Thyroid gland (tissue), 4 donors: ENCODE results near the gene MRAP. TPM values are rescaled to one million over a fixed set of nuclear protein-coding genes. Genes with fewer than 3 reads are reported as not detected.

ENCODE experiments used
- DNase-seq, 2 donors: peaks; one replicate each; pipeline ENCODE4 v3.0.0-alpha.2; 2019
- H3K27ac ChIP-seq, 3 donors: fragments of 200-600 bp; sonication (generic); 1 replicate in 2 of 3; 2 replicates in 1 of 3; pipeline ENCODE4 v1.5.1; 2016 to 2019; ENCODE audit warnings: mild to moderate bottlenecking in 1 of 3, moderate library complexity in 1 of 3
- H3K27me3 ChIP-seq: fragments of 200-600 bp; sonication (generic); one replicate; pipeline ENCODE4 v1.5.1; 2019
- H3K36me3 ChIP-seq, 2 donors: fragments of 200-600 bp; sonication (generic); one replicate each; pipeline ENCODE4 v1.5.1; 2016 to 2019
- H3K4me1 ChIP-seq, 2 donors: fragments of 200-600 bp; sonication (generic); one replicate each; pipeline ENCODE4 v1.5.1; 2017 to 2019
- H3K4me3 ChIP-seq, 3 donors: fragments of 200-600 bp; sonication (generic); replicated peaks in 1 of 3; 1 replicate in 2 of 3; 2 replicates in 1 of 3; pipeline ENCODE4 v1.5.1; 2016; ENCODE audit warnings: mild to moderate bottlenecking in 1 of 3
- H3K9me3 ChIP-seq: fragments of 200-600 bp; sonication (generic); one replicate; pipeline ENCODE4 v1.5.1; 2017
- POLR2A ChIP-seq, 2 donors: fragments of 450-650 bp; IDR thresholded peaks; one replicate each; pipeline ENCODE4 v1.6.1; 2017; ENCODE audit warnings: antibody characterized with exemption in 2 of 2, mild to moderate bottlenecking in 2 of 2, moderate library complexity in 1 of 2
- WGBS, 2 donors: methylation state at CpG; one replicate each; pipeline ENCODE4 v1.1.5; 2017; 5-methylcytosine and 5-hydroxymethylcytosine counted together
- intact Hi-C: fragments of 100-400 bp; cut with DNase I; formaldehyde crosslinking; loops from one replicate; pipeline ENCODE4 v1.15.1; 2023
- total RNA-seq, 4 donors: library from RNA; depleted of rRNA; stranded (reverse); fragments of >200 nt; gene quantifications; one replicate each; pipeline ENCODE4 v1.2.3, GENCODE V29; 2016
- TF ChIP-seq, protein P1 (sequence below), 6 experiments: fragments of 200-600 bp in 3 of 6; fragments of 450-650 bp in 3 of 6; sonication (generic) in 3 of 6; IDR thresholded peaks; one replicate each; pipeline ENCODE4 v1.5.1; 2016 to 2019; ENCODE audit warnings: antibody characterized with exemption in 6 of 6, mild to moderate bottlenecking in 2 of 6, inconsistent platforms in 1 of 6, moderate library complexity in 1 of 6

The MRAP gene
- total RNA-seq, 4 donors from 2014 or later: not detected

DNA sequence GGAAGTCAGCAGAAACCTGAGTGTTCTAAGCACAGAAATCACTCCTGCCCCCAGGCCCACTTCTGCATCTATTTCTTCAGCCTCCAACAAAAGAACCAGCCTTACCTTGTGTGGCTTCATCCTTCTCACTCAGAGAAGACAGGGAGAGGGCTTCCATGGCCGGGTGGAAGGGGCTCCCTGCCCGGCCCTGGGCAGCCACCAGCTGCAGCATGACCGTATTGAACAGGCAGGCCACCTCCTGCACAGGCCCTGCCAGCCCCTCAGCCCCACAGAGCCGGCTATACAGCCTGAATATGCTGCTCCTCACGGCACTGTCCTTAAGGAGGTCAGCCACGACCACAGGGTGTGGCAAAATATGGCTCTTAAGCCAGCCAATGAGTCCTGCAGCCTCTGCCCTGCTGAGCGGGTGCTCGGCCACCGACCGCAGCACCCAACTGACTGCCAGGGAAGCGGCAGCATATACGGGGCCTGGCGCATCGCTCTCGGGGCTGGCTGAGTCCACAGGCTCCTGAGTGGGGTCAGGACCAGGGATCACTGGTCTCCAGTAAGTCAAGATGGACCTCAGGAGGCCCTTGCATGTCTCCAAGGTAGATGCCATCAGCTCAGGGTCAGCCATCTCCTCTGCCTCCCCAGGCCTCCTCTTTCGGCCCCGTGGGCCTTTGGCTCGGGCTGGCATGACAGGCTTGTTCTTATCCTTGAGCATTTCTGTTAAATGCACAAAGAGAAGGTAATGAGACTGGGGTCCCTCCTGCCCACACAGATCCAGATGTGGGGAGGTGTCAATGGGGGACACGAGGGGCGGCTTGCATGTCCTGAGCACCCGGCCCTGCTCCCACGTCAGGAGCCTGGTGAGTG is 17.9 kb downstream of the MRAP start:
- intact Hi-C loops: no loop called here
- DNase-seq: no peak

DNA sequence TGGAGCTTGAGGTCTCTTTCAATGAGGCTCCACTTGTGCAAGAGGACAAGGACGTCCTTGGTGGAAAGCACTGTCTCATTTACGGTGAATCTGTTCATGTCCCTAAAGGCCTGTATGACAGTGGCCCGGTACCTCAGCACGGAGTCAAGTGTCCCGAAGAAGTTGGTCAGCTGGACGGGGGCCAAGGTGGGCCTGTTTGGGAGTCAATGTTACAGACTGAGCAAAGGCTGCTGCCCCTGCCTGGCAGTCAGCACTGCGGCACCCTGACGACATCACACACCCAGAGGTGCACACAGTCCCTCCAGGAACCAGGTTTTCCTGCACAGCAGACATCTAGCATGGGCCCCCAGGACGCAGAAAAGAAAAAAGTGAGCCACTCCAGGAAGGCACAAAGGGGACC is 19.1 kb downstream of the MRAP start:
- peaks cover 65 to 69% of the 10 kb centered on the region in 2 donors for H3K36me3 ChIP-seq
- WGBS, 2 donors: 96 to 97% methylated on average over 5 to 8 of the region's 9 CpGs
- no peak for DNase-seq
- H3K27ac ChIP-seq: no peak overlapping the region
- H3K27me3 ChIP-seq: no peaks in the 10 kb centered on the region
- TF ChIP-seq, protein P1, sequence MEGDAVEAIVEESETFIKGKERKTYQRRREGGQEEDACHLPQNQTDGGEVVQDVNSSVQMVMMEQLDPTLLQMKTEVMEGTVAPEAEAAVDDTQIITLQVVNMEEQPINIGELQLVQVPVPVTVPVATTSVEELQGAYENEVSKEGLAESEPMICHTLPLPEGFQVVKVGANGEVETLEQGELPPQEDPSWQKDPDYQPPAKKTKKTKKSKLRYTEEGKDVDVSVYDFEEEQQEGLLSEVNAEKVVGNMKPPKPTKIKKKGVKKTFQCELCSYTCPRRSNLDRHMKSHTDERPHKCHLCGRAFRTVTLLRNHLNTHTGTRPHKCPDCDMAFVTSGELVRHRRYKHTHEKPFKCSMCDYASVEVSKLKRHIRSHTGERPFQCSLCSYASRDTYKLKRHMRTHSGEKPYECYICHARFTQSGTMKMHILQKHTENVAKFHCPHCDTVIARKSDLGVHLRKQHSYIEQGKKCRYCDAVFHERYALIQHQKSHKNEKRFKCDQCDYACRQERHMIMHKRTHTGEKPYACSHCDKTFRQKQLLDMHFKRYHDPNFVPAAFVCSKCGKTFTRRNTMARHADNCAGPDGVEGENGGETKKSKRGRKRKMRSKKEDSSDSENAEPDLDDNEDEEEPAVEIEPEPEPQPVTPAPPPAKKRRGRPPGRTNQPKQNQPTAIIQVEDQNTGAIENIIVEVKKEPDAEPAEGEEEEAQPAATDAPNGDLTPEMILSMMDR (IDR thresholded peaks at IDR 0.05): no peak
- TF ChIP-seq POLR2A (IDR thresholded peaks at IDR 0.05): no peak
- H3K4me1 ChIP-seq: peaks cover 0 to 4% of the 10 kb centered on the region in 2 donors
- intact Hi-C loops: no loop called here
- H3K9me3 ChIP-seq: no peaks in the 10 kb centered on the region
- H3K4me3 ChIP-seq: no peak overlapping the region

More for the DNA sequence above, 17.9 kb downstream of the MRAP start:
- Histone ChIP-seq H3K27me3 (no peaks in the 10 kb centered on the region), H3K4me3 (no peak overlapping the region), H3K4me1 (peaks cover 0 to 4% of the 10 kb centered on the region in 2 donors), H3K9me3 (no peaks in the 10 kb centered on the region), H3K27ac (no peak overlapping the region), H3K36me3 (peaks cover 56 to 58% of the 10 kb centered on the region in 2 donors)
- 95 to 96% methylated on average over 17 to 21 of the region's 22 CpGs for WGBS, 2 donors
- TF ChIP-seq POLR2A (IDR thresholded peaks at IDR 0.05): no peak

DNA sequence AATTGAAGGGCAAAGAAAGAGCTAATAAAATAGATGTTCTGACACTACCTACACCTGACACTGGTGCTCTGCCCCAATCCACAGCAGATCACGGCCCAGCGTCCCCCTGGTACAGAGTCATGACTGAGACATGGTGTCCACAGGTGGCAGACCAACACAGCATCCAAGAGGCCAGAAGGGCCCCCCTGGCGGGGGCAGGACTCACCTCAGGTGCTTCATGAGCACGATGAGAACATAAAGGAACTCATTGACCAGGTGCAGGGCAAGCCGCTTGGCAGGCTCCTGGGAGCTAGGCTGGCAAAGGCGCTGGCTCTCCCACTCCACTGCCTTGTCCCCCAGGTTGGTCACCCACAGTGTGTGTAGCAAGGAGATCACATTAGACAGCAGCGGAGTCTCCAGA is 20.4 kb downstream of the MRAP start:
- H3K9me3 ChIP-seq: no peaks in the 10 kb centered on the region
- no peak for DNase-seq
- H3K4me1 ChIP-seq: peaks cover 0 to 4% of the 10 kb centered on the region in 2 donors
- no peaks in the 10 kb centered on the region for H3K27me3 ChIP-seq
- no peak overlapping the region for H3K4me3 ChIP-seq
- TF ChIP-seq, protein P1 (IDR thresholded peaks at IDR 0.05): no peak
- TF ChIP-seq POLR2A (IDR thresholded peaks at IDR 0.05): no peak
- intact Hi-C loops: no loop called here
- peaks cover 78 to 80% of the 10 kb centered on the region in 2 donors for H3K36me3 ChIP-seq
- no peak overlapping the region for H3K27ac ChIP-seq
- WGBS, 2 donors: 90 to 97% methylated on average over 4 to 7 of the region's 7 CpGs

DNA sequence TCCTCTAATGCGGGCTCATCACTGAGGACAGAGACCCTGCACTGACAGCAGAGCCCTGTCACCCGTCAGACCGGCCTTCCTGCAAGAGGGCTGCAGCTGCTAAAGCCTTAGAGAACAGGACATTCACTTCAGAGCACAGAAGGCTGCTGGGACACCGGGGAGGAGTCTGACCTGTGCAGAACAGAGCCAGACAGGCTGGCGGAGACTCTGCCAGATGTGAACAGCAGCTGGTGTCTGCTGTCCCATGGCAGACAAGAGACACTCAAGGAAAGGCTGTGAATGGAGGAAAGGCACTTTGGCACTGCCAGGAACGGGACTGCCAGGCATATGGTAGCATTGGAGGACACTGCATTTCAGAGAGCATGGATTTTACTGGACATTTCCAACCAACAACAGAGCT is 21.4 kb downstream of the MRAP start:
- TF ChIP-seq POLR2A (IDR thresholded peaks at IDR 0.05): no peak
- TF ChIP-seq, protein P1 (IDR thresholded peaks at IDR 0.05): no peak
- WGBS, 2 donors: 92% methylated on average over 6 of the region's 6 CpGs
- H3K36me3 ChIP-seq: peaks cover 71 to 84% of the 10 kb centered on the region in 2 donors

DNA sequence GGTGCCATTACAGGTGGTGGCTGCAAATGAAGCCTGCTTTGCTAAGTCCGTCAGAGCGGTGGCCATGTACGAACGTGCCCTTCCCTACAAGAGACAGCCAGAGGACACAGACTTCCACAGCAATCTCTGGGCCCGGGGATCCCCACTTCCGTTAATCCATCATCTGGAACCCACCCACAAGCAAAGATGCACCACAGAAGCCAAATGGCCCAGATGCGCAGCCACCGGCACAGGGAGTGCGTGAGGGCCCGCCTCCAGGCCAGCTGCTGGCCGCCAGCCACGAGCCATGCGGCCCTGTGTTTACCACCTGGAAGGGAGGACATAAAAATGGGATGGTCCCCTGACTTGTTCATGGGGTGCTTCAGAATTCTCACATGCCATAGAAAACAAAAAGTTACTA is 22.1 kb downstream of the MRAP start:
- TF ChIP-seq POLR2A (IDR thresholded peaks at IDR 0.05): no peak
- TF ChIP-seq, protein P1 (IDR thresholded peaks at IDR 0.05): no peak
- DNase-seq: no peak
- 93 to 97% methylated on average over 13 of the region's 13 CpGs for WGBS, 2 donors
- Histone ChIP-seq H3K27ac (no peak overlapping the region), H3K4me1 (peaks cover 5 to 9% of the 10 kb centered on the region in 2 donors), H3K4me3 (no peak overlapping the region), H3K27me3 (no peaks in the 10 kb centered on the region), H3K9me3 (no peaks in the 10 kb centered on the region), H3K36me3 (peaks cover 71 to 84% of the 10 kb centered on the region in 2 donors)
- intact Hi-C loops: no loop called here

More for the DNA sequence above, 21.4 kb downstream of the MRAP start:
- Histone ChIP-seq H3K4me1 (peaks cover 0 to 4% of the 10 kb centered on the region in 2 donors), H3K4me3 (no peak overlapping the region), H3K27me3 (no peaks in the 10 kb centered on the region), H3K27ac (no peak overlapping the region), H3K9me3 (no peaks in the 10 kb centered on the region)
- intact Hi-C loops: no loop called here
- no peak for DNase-seq
